HCT116 (cell line): ENCODE measurements around the gene ITSN1. TPM values are rescaled to one million over a fixed set of nuclear protein-coding genes. Genes with fewer than 3 reads are reported as not detected.
"Not testable (repeated sequence)": the region's sequence is repeated elsewhere in the genome, so short reads cannot be mapped to it uniquely, and the experiment has no call there.

Source experiments
- ATAC-seq: fragments of 200-7000 bp; cut with Tn5 transposase; 2 replicates; pipeline ENCODE4 v1.9.1; 2020; ENCODE audit warnings: mild to moderate bottlenecking, moderate library complexity
- BruUV-seq: library from RNA; stranded (reverse); fragments of 400-500 nt; replicated peaks from 2 replicates; lab custom pipeline; 2021; lab: Mats Ljungman, UMichigan
- CTCF ChIA-PET: fragments of 300-600 bp; sonication (Branson Sonifier 250); formaldehyde crosslinking; loops from one replicate; lab custom pipeline; 2021; ENCODE audit warnings: antibody characterized with exemption; lab: Charles Lee
- POLR2A ChIA-PET: fragments of 300-600, 350-600 bp; sonication (Branson Sonifier 250); formaldehyde crosslinking; loops from one replicate; lab custom pipeline; 2021; ENCODE audit warnings: antibody characterized with exemption; lab: Charles Lee
- RAD21 ChIA-PET, 2 experiments: fragments of 300-600 bp; sonication (Branson Sonifier 250); formaldehyde crosslinking; loops; one replicate each; lab custom pipeline; 2023; ENCODE audit warnings: low total read pairs in 2 of 2; ENCODE audit not compliant: uncharacterized antibody in 2 of 2, unreplicated experiment in 2 of 2, low non-redundant PET in 1 of 2; lab: Charles Lee
- DNase-seq: peaks from one replicate; pipeline ENCODE4 v3.0.0-alpha.2; 2010; ENCODE audit warnings: low read depth, low spot score
- H2AFZ ChIP-seq: fragments of 200-600 bp; shearing (Covaris generic), sonication (generic); 2 replicates; pipeline ENCODE4 v1.6.1; 2017; ENCODE audit warnings: low read depth, mixed run types, mixed read lengths, antibody characterized with exemption, low read length; ENCODE audit not compliant: poor library complexity, severe bottlenecking
- H3K27ac ChIP-seq: 2 replicates; pipeline ENCODE4 v1.5.1; 2012; ENCODE audit warnings: low read depth, low read length
- H3K27me3 ChIP-seq: fragments of 200-600 bp; sonication (generic); 2 replicates; pipeline ENCODE4 v1.6.1; 2016; ENCODE audit warnings: mixed run types, low read length, mixed read lengths; ENCODE audit not compliant: insufficient read depth
- H3K36me3 ChIP-seq, 2 experiments: fragments of 200-500 bp in 1 of 2; fragments of 200-600 bp in 1 of 2; sonication (Bioruptor generic) in 1 of 2; sonication (generic) in 1 of 2; 2 replicates each; pipeline versions ENCODE4 v1.5.1 to v1.6.1; 2014 to 2016; ENCODE audit warnings: low read length in 2 of 2, inconsistent platforms in 1 of 2, mixed read lengths in 1 of 2, mixed run types in 1 of 2; ENCODE audit not compliant: insufficient read depth in 2 of 2, control insufficient read depth in 1 of 2
- H3K4me1 ChIP-seq, 2 experiments: fragments of 200-600 bp in 1 of 2; sonication (generic) in 1 of 2; 2 replicates each; pipeline versions ENCODE4 v1.5.1 to v1.6.1; 2012 to 2017; ENCODE audit warnings: low read length in 2 of 2, inconsistent platforms in 1 of 2, mild to moderate bottlenecking in 1 of 2, mixed read lengths in 1 of 2, mixed run types in 1 of 2, moderate library complexity in 1 of 2; ENCODE audit not compliant: insufficient read depth in 2 of 2, control insufficient read depth in 1 of 2
- H3K4me2 ChIP-seq: fragments of 200-600 bp; sonication (generic); 2 replicates; pipeline ENCODE4 v1.6.1; 2017; ENCODE audit warnings: mixed run types, low read length, mixed read lengths
- H3K4me3 ChIP-seq, 2 experiments: fragments of 200-600 bp in 1 of 2; sonication (generic) in 1 of 2; replicated peaks in 1 of 2; 2 replicates each; pipeline ENCODE4 v1.5.1; 2011 to 2016; ENCODE audit warnings: low read length in 2 of 2, control low read depth in 1 of 2, low read depth in 1 of 2, mild to moderate bottlenecking in 1 of 2, mixed read lengths in 1 of 2, mixed run types in 1 of 2
- H3K79me2 ChIP-seq: fragments of 200-600 bp; sonication (generic); 2 replicates; pipeline ENCODE4 v1.6.1; 2017; ENCODE audit warnings: mild to moderate bottlenecking, mixed run types, low read length, moderate library complexity, mixed read lengths; ENCODE audit not compliant: insufficient read depth
- H3K9ac ChIP-seq: fragments of 200-600 bp; sonication (generic); 2 replicates; pipeline ENCODE4 v1.6.1; 2016; ENCODE audit warnings: low read length, mixed read lengths
- H3K9me2 ChIP-seq: fragments of 200-600 bp; sonication (generic), shearing (Covaris generic); 2 replicates; pipeline ENCODE4 v1.6.1; 2017; ENCODE audit warnings: mixed run types, mild to moderate bottlenecking, moderate library complexity; ENCODE audit not compliant: insufficient read depth
- H3K9me3 ChIP-seq, 2 experiments: fragments of 200-500 bp in 1 of 2; fragments of 200-600 bp in 1 of 2; sonication (Bioruptor generic) in 1 of 2; sonication (generic) in 1 of 2; 2 replicates each; pipeline ENCODE4 v1.6.1; 2014 to 2017; ENCODE audit warnings: low read length in 2 of 2, mixed read lengths in 2 of 2, inconsistent platforms in 1 of 2, low read depth in 1 of 2, mild to moderate bottlenecking in 1 of 2, mixed run types in 1 of 2, moderate library complexity in 1 of 2; ENCODE audit not compliant: control insufficient read depth in 1 of 2, insufficient read depth in 1 of 2
- H4K20me1 ChIP-seq: fragments of 200-600 bp; sonication (generic), shearing (Covaris generic); 2 replicates; pipeline ENCODE4 v1.6.1; 2017; ENCODE audit warnings: mixed run types, mild to moderate bottlenecking, moderate library complexity; ENCODE audit not compliant: insufficient read depth
- EZH2 ChIP-seq: fragments of 200-600 bp; sonication (generic); IDR thresholded peaks from 2 replicates; pipeline ENCODE4 v1.6.1; 2017; ENCODE audit warnings: antibody characterized with exemption, mixed run types
- FOSL1 ChIP-seq: IDR thresholded peaks from 2 replicates; pipeline ENCODE4 v1.6.1; 2012; ENCODE audit warnings: low read depth
- JUND ChIP-seq: IDR thresholded peaks from 2 replicates; pipeline ENCODE4 v1.6.1; 2012
- POLR2A ChIP-seq: IDR thresholded peaks from 2 replicates; pipeline ENCODE4 v1.7.0; 2011; ENCODE audit warnings: borderline replicate concordance; ENCODE audit not compliant: insufficient read depth, insufficient read length; ENCODE audit errors: extremely low read depth
- SIN3A ChIP-seq: IDR thresholded peaks from 2 replicates; pipeline ENCODE4 v1.6.1; 2012; ENCODE audit warnings: low read depth
- SP1 ChIP-seq: IDR thresholded peaks from 2 replicates; pipeline ENCODE4 v1.6.1; 2012; ENCODE audit warnings: low read depth
- SRF ChIP-seq: IDR thresholded peaks from 2 replicates; pipeline ENCODE4 v1.6.1; 2012; ENCODE audit warnings: low read depth
- TCF7L2 ChIP-seq: IDR thresholded peaks from 2 replicates; pipeline ENCODE4 v1.7.0; 2011; ENCODE audit warnings: borderline replicate concordance, inconsistent platforms; ENCODE audit not compliant: insufficient read depth, insufficient read length; ENCODE audit errors: extremely low read depth
- YY1 ChIP-seq: IDR thresholded peaks from 2 replicates; pipeline ENCODE4 v1.6.1; 2011; ENCODE audit warnings: low read length, low read depth, moderate library complexity, mild to moderate bottlenecking; ENCODE audit not compliant: insufficient replicate concordance; ENCODE audit errors: extremely low read depth
- intact Hi-C: fragments of 100-400 bp; cut with micrococcal nuclease; formaldehyde crosslinking; loops from 2 replicates; pipeline ENCODE4 v1.10.0; 2022
- total RNA-seq: library from RNA; stranded (reverse); gene quantifications from one replicate; pipeline ENCODE4 v1.2.1, GENCODE V29; 2021; ENCODE audit not compliant: unreplicated experiment
- TF ChIP-seq, protein P1 (sequence below), 3 experiments: fragments of 200-600 bp in 1 of 3; sonication (generic) in 1 of 3; IDR thresholded peaks in 2 of 3; conservative IDR thresholded peaks in 1 of 3; 2 replicates each; pipeline ENCODE4 v1.5.1; 2012 to 2017; ENCODE audit warnings: low read depth in 2 of 3, low read length in 2 of 3, antibody characterized with exemption in 1 of 3, borderline replicate concordance in 1 of 3, control low read depth in 1 of 3, mild to moderate bottlenecking in 1 of 3, mixed read lengths in 1 of 3, mixed run types in 1 of 3, moderate library complexity in 1 of 3; ENCODE audit not compliant: insufficient read depth in 1 of 3
- TF ChIP-seq, protein P2 (sequence below): IDR thresholded peaks from 2 replicates; pipeline ENCODE4 v1.6.1; 2011; ENCODE audit warnings: mild to moderate bottlenecking, low read length, moderate library complexity; ENCODE audit not compliant: insufficient replicate concordance; ENCODE audit errors: extremely low read depth

Gene ITSN1
- total RNA-seq, 1 experiment from 2014 or later, result 25.8 TPM

DNA sequence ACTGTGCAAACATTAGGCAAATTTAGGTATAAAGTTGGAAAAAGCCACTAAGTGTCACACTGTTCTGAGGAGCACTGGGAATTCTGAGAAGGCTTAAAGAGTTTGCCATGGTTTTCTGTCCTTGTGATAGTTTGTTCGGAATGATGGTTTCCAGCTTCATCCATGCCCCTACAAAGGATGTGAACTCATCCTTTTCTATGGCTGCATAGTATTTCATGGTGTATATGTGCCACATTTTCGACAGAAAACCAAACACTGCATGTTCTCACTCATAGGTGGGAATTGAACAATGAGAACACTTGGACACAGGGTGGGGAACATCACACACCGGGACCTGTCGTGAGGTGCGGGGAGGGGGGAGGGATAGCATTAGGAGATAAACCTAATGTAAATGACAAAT is 34.4 kb downstream of the ITSN1 start:
- H3K4me3 ChIP-seq, H3K9me3 ChIP-seq, H3K4me2 ChIP-seq, H3K9ac ChIP-seq, RAD21 ChIA-PET, H3K9me2 ChIP-seq, BruUV-seq, ATAC-seq, H3K36me3 ChIP-seq, CTCF ChIA-PET, H3K27ac ChIP-seq, H2AFZ ChIP-seq, intact Hi-C loops, POLR2A ChIA-PET, DNase-seq, H3K27me3 ChIP-seq, H4K20me1 ChIP-seq: not testable (repeated sequence)
- H3K79me2 ChIP-seq, result peaks cover 46% of the 10 kb centered on the region
- peaks cover 11 to 20% of the 10 kb centered on the region in 2 experiments for H3K4me1 ChIP-seq

DNA sequence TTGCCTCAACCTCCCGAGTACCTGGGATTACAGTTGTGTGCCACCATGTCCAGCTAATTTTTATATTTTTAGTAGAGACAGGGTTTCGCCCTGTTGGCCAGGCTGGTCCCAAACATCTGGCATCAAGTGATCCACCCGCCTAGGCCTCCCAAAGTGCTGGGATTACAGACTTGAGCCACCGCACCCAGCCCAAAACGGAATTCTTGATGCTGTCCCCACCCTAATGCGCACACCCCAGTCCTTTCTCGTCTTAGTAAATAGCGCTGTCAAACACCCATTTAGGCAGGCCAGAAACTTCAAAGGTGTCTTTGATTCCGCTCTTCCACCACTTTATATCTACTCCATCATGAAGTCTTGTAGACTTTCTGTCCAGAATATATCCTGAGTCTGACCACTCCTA is 35.1 kb downstream of the ITSN1 start:
- Histone ChIP-seq H3K27me3 (no peaks in the 10 kb centered on the region), H3K4me1 (peaks cover 13 to 27% of the 10 kb centered on the region in 2 experiments), H3K4me2 (no peak overlapping the region), H3K27ac (no peak overlapping the region), H3K9ac (no peak overlapping the region), H2AFZ (no peak overlapping the region), H3K4me3 (no peak overlapping the region), H3K36me3 (no peaks in the 10 kb centered on the region), H3K9me3 (no peaks in the 10 kb centered on the region), H4K20me1 (no peaks in the 10 kb centered on the region), H3K9me2 (no peaks in the 10 kb centered on the region), H3K79me2 (peaks cover 46% of the 10 kb centered on the region)
- RAD21 ChIA-PET, result no interaction called here
- POLR2A ChIA-PET, result no interaction called here
- DNase-seq (no peak), ATAC-seq (no peak)
- TF ChIP-seq, protein P1, sequence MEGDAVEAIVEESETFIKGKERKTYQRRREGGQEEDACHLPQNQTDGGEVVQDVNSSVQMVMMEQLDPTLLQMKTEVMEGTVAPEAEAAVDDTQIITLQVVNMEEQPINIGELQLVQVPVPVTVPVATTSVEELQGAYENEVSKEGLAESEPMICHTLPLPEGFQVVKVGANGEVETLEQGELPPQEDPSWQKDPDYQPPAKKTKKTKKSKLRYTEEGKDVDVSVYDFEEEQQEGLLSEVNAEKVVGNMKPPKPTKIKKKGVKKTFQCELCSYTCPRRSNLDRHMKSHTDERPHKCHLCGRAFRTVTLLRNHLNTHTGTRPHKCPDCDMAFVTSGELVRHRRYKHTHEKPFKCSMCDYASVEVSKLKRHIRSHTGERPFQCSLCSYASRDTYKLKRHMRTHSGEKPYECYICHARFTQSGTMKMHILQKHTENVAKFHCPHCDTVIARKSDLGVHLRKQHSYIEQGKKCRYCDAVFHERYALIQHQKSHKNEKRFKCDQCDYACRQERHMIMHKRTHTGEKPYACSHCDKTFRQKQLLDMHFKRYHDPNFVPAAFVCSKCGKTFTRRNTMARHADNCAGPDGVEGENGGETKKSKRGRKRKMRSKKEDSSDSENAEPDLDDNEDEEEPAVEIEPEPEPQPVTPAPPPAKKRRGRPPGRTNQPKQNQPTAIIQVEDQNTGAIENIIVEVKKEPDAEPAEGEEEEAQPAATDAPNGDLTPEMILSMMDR (IDR thresholded peaks at IDR 0.05 in 2 of 3, conservative IDR thresholded peaks at IDR 0.05 in 1 of 3; ENCODE audit: borderline replicate concordance in 1 of 3, insufficient read depth in 1 of 3, low read depth in 2 of 3, low read length in 2 of 3), result no peak
- no peak for TF ChIP-seq SP1
- no peak for TF ChIP-seq YY1
- TF ChIP-seq, protein P2, sequence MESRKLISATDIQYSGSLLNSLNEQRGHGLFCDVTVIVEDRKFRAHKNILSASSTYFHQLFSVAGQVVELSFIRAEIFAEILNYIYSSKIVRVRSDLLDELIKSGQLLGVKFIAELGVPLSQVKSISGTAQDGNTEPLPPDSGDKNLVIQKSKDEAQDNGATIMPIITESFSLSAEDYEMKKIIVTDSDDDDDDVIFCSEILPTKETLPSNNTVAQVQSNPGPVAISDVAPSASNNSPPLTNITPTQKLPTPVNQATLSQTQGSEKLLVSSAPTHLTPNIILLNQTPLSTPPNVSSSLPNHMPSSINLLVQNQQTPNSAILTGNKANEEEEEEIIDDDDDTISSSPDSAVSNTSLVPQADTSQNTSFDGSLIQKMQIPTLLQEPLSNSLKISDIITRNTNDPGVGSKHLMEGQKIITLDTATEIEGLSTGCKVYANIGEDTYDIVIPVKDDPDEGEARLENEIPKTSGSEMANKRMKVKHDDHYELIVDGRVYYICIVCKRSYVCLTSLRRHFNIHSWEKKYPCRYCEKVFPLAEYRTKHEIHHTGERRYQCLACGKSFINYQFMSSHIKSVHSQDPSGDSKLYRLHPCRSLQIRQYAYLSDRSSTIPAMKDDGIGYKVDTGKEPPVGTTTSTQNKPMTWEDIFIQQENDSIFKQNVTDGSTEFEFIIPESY, result no peak
- TF ChIP-seq TCF7L2, result no peak
- no peak for TF ChIP-seq SRF
- no peak for TF ChIP-seq EZH2
- TF ChIP-seq FOSL1, result no peak
- no peak for TF ChIP-seq SIN3A
- TF ChIP-seq JUND, result no peak
- no peak for TF ChIP-seq POLR2A
- no TSS peak for BruUV-seq
- CTCF ChIA-PET, result no interaction called here
- intact Hi-C loops, result no loop called here
